ENCODE results near the gene TMEM272.

DNA sequence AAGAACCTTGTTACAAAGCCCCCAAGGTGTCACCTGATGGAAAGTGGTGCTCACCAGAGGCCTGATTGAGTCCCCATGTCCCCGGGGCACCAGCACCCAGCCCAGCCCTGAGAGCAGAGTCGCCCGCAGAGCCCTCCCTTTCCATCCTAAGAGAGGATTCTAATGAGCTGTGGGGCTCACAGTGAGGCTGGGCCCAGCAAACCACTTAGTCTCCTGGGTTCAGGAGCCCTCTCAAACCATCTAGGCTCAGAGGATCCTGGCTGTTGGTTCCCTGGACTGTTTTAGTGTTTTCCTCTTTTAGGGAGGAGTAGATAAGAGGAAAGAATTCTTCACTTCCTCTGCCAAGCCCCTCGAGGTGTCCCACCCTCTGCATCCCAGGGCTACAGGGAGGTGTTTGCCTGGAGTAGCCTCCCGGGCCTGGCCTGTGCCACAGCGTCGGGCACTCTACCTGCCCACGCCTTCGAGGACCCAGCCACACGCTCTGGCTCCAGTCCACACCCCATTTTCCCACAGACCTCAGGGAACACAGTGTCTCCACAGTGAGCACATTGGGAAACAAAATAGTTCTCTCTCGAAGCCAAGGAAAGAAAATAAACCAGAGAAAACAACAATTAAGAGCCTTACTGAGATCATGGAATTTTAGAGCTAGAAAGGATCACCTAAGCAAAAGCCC lies 75.4 kb downstream of the TMEM272 start:
- TF ChIP-seq POLR2A (IDR thresholded peaks at IDR 0.05; ENCODE audit: low read depth, low read length) (no peak), POLR2AphosphoS5 (IDR thresholded peaks at IDR 0.05; ENCODE audit: low read depth, low read length) (no peak), TAF1 (IDR thresholded peaks at IDR 0.05; ENCODE audit: borderline replicate concordance, low read depth, low read length) (no peak)

Measured in GM12892 (cell line).